NCI-H526 treated with DMSO at 0.1 percent for 48 hours (cell line): ENCODE measurements around the gene RABL6.
"Not testable (repeated sequence)": the region's sequence is repeated elsewhere in the genome, so short reads cannot be mapped to it uniquely, and the experiment has no call there.

Experiments used
- DNase-seq: peaks from one replicate; lab custom pipeline; 2025; lab: John Stamatoyannopoulos, UW

RABL6 gene

DNA sequence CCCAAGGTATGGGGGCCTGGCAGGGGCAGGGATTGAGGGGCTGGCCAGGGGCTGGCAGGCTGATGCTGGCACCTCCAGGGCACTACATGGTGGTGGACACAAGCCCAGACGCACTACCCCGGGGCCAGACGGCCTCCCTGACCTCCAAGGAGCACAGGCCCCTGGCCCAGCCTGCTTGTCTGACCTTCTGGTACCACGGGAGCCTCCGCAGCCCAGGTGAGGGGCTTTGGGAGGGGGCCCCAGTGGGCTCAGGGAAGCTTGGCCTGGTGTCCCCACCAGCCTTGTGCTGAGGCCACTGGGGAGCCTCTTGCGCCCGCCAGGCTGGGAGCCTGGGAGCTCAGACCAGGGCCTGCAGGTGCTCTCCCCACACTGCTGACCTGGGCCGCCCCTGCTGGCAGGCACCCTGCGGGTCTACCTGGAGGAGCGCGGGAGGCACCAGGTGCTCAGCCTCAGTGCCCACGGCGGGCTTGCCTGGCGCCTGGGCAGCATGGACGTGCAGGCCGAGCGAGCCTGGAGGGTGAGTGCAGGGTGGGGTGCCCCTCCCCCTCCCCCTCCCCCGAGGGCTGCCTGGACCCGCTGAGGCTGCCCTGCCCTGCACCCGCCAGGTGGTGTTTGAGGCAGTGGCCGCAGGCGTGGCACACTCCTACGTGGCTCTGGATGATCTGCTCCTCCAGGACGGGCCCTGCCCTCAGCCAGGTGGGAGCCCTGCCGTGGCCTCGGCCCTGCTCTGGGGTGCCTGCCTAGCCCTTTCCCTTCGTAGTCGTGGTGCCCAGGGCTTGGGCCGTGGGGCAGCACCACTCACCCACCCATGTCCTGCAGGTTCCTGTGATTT lies 50.0 kb downstream of the RABL6 start:
- DNase-seq: no peak

DNA sequence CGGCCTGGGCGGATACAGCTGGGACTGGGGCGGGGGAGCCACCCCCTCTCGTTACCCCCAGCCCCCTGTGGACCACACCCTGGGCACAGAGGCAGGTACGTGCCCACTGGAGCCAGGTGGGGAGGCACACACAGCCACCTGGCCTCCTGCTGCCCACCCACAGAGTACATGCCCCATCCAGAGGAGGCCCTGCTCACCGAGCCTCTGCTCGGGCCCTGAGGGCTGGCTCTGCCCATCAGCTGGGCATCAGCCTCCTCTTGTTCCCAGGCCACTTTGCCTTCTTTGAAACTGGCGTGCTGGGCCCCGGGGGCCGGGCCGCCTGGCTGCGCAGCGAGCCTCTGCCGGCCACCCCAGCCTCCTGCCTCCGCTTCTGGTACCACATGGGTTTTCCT lies 50.7 kb downstream of the RABL6 start:
- DNase-seq: no peak

DNA sequence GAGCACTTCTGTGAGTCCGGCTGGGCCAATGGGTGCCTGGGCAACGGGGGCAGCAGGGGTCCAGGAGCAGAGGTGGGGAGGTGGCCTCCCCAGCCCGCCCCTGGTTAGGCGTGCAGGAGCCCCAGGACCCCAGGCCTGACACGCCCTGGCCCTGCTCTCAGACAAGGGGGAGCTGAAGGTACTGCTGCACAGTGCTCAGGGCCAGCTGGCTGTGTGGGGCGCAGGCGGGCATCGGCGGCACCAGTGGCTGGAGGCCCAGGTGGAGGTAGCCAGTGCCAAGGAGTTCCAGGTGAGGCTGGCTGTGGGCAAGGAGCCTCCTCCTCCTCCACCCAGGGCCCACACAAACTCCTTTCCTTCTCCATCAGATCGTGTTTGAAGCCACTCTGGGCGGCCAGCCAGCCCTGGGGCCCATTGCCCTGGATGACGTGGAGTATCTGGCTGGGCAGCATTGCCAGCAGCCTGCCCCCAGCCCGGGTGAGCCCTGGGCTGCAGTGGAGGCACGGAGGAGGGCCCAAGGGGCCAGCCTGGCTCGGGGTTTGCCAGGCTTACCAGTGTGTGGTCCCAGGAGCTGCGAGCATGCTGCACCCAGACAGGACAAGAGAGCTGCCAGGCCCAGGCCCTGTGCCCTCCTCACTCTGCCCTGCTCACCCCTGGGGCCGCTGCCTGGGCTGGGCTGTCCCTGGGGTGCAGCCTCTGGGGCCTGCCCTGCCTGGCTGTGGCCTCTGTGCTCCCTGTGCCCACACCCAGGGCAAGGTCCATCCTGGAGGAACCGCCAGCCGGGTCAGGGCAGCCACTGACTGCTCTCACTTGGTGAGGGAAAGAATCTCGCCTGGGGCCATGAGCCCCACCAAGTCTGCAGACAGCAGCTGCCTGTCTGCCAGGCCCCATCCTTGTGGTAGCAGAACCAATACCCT lies 51.4 kb downstream of the RABL6 start:
- no peak for DNase-seq

DNA sequence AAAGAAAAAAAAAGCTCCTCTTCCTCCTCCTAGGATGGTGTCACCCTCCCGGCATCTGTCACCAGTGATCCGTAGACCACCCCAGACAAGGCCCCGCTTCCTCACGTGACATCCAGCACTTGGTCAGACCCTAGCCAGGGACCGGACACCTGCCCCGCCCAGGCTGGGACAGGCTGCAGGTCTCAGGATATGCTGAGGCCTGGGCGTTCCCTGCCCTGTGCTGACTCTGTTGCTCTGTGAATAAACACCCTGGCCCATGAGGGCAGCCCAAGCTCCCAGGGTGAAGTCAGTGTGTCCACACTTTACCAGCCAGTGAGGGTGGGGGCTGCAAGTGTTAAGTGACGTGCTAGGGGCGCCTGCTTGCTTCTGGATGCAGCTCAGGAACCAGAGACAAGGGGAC lies 52.8 kb downstream of the RABL6 start:
- DNase-seq: no peak

DNA sequence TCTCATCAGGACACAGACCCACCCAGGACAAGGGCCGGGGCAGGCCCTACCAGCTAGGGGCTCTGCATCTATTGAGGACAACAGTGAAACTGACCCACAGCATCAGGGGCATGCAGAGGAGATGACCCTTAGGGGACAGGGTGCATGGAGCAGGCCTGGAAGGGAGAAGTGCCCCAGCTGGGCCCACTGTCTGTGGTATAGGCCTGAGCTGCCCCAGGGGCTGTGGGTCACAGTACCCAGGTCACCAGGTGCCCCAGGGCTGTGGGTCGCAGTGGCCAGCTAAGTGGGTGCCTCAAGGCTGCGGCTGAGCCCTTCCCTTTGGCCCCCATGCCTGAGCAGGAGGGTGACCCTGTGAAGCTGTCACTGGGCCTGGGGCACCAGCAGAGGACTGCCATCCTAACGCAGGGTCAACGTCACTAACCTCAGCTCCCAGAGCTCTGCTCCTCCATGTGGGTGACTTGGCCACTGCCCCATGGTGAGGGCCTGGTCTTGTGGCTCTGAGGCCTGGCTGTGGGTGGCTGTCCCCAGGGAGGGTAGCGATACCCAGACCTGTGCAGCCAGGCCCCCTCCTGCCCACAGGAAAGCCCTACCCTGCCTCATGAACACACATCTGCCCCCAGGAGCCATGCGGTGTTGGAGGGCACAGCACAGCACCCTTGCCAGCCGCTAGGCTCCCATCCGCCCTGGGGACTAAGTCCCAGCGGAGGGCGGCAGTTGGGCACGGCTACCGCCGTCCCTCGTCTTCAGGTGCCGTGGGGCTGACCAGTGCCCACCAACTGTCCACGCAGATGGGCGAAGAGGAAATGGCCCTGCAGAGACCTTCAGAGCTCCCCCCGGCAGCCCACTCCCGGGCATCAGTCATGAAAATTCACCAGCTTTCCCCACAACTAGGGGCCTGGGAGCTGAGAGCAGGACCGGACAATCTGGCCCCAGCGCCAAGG lies 53.5 kb downstream of the RABL6 start:
- DNase-seq: no peak

DNA sequence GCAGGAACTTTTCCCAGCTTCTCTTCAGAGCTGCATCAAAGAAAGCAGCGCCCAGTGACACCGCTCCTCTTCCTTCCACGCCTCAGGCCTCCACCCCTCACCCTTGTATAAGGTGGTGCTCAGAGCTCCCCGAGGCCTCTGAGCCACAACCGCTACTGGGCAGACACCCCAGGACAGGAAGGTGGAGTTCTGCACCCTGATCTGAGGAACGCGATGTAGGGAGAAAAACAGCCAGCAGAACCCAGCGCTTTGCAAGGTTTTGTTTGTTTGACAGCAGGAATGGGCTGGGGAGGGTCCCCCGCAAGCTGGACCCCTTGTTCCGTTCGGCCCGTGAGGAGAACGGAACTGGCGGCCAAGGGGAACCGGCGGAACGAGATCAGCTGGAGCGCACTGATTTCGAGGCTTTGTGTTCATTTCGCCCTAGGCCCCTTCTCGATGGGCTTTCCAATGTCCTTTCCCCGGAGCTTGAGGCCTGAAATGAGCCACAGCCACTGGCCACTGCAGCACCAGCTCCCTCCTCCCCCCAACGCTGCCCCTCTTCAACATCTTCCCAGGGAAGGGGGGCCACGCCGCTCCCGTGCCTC lies 54.2 kb downstream of the RABL6 start:
- no peak for DNase-seq

DNA sequence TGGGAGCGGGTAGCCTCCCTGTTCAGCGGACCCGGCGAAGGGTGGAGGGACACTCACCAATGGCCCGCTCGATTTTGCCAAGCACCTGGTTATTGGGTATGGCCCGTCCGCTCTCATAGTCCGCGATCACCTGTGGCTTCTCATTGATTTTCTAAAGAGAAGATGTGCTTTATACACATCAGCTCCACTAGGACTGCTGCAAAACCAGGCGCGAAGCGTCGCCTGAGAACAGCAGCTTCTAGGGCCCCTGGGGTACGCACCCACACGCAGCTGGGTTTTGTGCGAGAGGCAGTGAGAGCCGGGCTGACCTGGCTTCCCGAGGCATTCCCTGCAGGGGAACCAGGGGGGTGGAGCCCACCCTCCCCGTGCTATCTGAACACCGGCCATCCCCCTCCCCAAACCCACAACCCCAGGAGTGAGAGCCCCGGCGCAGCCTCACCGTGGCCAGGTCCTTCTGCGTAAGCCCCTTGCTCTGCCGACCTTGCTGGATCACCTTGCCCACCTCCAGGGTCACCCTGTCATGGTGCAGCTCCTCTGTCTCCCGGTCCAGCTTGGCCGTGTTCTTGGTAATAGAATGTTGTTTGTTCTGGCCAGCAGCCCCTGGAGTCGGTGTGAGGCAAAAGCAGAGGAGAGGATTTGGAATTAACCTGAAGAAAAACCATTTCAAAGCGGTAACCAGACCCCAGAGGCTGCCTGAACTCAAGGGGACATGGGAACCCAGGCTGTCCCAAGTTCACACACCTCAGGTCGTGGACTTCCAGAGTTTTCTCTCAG lies 55.3 kb downstream of the RABL6 start:
- no peak for DNase-seq

DNA sequence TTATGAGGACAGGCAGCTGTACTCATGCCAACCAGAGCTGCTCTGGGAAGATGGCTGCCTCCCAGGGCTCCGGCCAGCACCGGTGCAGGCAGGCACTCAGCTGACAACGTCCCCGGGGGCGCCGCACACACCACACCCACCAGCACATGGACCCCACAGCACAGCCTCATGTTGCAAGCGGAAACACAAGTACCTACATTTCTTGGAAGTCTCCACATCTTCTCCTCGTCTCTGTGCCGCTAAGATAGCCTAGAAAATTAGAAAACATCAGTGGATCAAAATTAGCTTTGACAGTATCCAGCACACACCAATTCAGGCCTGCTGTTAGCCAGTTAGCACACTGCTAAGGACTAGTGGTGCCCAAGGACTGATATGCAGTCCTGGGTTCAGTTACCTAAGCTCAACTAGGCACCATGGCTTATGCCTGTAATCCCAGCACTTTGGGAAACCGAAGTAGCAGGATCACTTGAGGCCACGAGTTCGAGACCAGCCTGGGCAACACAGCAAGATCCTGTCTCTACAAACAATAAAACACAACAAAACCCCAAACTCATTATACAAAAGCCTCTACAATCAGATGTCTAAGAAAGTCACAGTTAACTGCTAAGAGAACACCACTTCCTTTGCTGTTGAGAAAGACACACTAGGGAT lies 56.0 kb downstream of the RABL6 start:
- no peak for DNase-seq

DNA sequence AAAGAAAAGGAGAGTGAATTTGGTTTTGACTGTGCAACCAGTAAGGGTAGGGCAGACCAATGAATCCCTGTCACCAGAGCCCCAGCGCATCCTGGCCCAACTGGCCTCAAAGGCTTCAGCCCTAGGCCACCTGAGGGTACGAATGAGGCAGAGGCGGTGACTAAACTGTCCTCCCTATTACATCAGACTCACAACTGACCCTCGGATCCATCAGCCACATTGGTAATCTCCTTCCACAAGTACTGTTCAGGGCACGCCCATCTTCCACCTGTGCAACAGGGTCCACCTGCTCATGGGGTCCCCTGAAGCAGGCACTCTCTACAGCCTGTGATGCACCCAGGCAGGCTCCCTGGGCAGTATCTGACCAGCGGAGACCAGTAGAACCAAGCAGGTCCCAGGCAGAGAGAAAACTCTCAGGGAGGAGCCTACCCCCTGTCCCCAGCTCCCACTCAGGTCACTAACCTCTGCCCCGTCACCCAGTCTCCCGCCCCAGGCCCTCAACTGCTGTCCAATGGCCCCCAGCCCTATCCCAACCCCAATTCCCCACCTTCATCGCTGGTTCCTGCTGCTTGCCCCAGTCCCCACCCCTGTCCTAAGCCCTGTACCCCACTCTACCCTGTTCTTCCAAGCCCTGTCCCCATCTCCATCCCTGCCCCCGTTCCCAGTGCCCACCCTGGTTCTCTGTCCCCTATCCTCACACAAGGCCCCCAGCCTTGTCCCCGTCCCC lies 57.5 kb downstream of the RABL6 start:
- DNase-seq: no peak

DNA sequence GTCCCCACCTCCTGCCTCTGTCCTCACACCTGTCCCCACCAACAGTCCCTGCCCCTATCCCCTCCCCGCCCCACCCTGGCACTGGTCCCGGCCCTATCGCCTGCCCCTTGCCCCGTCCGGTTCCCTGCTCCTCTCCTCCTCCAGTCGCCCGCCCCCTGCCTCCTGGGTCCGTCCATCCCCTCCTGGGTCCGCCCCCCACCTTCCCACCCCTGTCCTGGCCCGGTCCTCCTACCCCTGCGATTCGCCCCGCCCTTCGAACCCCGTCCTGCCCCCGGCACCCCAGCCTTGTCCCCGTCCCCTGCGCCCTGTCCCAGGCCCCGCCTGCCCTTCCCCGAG lies 58.0 kb downstream of the RABL6 start:
- no peak for DNase-seq

DNA sequence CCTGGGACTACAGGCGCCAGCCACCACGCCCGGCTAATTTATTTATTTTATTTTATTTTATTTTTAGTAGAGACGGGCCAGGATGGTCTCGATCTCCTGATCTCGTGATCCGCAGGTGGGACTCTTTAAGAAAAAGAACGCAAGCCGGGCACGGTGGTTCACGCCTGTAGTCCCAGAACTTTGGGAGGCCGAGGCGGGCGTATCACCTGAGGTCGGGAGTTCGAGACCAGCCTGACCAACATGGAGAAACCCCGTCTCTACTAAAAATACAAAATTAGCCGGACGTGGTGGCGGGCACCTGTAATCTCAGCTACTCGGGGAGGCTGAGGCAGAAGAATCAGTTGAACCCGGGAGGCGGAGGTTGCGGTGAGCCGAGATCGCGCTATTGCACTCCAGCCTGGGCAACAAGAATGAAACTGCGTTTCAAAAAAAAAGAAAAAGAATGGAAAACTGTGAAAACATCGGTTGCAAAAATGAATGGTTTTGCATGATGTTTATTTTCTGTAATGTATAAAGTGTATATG lies 59.2 kb downstream of the RABL6 start:
- not testable (repeated sequence) for DNase-seq

DNA sequence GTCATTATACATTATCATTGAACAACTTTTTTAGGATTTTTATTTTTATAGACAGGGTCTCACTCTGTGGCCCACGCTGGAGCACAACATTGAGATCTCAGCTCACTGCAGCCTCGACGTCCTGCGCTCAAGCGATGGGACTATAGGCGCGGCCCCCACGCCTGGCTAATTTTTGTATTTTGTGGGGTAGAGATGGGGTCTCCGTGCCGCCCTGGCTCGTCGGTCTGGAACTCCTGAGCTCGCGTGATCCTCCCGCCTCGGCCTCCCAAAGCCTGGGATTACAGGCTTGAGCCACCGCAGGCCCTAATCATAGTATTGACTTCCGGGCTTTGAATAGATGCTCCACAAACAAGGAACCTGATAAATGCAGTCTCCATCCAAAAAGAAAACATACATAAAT lies 59.7 kb downstream of the RABL6 start:
- no peak for DNase-seq

DNA sequence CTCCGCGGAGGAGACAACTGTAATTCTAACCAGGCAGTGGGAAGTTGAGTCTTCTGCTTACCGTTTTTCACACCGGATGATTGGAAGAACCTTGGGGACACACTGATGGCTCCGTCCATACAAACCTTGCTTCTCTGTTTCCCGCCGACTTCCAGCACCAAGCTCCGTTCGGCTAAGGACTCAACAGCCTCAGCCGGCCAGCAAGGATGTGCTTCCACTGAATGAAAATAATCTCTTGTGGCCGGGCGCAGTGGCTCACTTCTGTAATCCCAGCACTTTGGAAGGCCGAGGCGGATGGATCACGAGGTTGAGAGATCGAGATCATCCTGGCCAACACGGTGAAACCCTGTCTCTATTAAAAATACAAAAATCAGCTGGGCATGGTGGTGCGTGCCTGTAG lies 60.2 kb downstream of the RABL6 start:
- no peak for DNase-seq

DNA sequence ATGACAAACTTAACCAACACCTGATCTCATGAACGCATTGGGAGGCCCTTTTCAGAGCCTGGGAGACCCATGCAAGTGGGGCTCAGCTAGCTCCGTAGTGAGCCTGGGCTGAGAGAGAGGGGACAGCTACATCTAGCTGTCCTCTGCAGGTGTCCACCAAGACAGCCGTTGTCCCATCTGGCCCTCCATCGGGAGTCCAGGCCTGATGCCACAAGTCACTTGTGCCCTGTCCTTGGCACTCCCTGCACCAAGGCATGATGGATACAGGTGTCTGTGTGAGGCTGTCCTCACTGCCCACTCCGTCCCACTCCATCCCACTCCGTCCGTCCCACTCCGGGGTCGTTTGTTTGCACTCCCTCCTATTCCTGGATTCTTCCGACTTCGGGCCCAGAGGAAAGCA lies 60.9 kb downstream of the RABL6 start:
- DNase-seq: no peak

DNA sequence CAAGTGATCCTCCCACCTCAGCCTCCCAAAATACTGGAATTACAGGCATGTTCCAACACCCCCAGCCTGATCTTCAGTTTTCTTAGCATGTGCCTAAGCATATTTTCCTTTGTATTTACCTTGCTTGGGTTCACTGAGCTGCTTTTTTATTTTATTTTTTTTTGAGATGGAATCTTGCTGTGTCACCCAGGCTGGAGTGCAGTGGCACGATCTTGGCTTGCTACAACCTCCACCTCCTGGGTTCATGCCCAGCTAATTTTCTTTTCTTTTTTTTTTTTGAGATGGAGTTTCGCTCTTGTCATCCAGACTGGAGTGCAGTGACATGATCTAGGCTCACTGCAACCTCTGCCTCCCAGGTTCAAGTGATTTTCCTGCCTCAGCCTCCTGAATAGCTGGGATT lies 61.9 kb downstream of the RABL6 start:
- not testable (repeated sequence) for DNase-seq

DNA sequence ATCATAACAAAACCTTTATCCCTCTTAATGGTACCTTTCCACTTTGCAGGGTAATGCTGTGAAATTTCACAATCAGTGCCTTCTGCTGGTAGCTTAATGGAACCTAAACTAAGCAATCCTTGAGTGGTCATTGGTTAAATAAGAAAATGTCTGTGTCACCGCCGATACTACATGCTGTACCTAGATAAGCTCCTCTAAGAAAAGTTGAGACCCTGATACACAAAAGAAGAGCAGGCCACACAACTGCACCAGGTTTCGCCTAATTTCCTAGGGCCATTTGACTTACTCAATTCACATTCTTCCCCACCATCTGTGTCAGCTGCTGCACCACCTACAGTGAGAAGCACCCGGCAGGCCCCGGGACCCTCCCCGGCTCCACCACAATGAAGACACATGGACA lies 67.4 kb downstream of the RABL6 start:
- DNase-seq: no peak

DNA sequence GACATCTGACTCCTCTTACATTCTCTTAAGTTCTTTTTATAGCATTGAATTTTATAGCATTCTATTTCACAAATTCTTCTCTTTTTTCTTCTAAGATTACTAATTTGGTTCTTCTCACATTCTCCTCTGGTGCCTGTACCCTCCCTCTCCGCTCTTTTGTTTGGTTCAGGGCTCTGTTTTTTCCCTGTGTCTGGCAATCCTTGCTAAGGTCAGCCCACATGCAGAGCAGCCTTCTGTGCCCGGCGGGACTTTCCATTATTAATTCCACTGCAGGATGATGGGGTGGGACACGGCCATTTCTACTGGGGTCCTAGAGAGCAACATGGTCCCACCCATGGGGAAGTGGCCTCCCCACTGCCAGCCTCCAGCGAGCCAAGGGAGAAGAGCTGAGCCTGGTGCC lies 68.7 kb downstream of the RABL6 start:
- DNase-seq: no peak

DNA sequence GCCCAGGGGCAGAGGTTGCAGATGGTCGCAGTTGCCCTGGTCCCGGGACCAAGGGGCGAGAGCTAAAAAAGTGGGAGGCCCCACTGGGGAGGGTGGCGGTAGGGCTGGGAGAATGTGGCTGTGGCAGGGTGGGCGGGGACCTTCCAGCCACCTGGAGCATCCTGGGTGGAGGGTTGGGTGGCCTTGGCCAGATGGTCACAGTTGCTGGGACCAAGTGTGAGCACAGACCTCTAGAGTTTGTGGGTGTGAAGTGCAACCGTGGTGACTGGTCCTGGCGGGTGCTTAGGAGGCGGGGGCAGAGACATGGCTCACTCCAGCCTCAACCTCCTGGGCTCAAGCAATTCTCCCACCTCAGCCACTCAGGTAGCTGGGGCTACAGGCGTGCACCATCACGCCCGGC lies 72.9 kb downstream of the RABL6 start:
- DNase-seq: no peak

DNA sequence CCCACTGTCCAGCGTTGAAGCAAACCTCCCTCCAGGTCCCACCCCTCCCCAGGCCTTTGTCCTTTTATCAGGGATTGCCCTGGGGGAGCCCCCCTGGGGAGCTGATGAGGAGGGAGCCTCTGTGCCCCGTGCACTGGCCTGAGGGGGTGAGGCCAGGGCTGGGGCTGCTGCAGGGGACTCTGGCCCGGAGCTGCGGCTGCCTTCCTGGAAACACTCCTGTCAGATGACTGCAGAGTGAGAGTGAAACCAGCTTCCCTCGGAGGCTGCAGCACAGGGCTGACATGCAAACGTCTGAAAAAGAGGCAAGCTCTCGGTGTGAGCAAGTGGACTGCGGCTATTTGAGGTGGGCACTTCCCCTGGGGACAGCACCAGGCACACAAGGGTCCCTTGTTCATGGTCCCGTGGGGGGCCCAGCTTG lies 74.0 kb downstream of the RABL6 start:
- DNase-seq: no peak
